WTC11 (cell line): Measurements from ENCODE around the gene PGGHG. TPM values are rescaled to one million over a fixed set of nuclear protein-coding genes. Genes with fewer than 3 reads are reported as not detected.

Experiments used
- ATAC-seq: fragments of 200-7000 bp; cut with Tn5 transposase; 2 replicates; pipeline ENCODE4 v1.10.0; 2021; ENCODE audit warnings: mild to moderate bottlenecking, moderate library complexity
- CTCF ChIA-PET: fragments of 300-600 bp; sonication (Branson Sonifier 250); formaldehyde crosslinking; loops from one replicate; lab custom pipeline; 2021; ENCODE audit warnings: antibody characterized with exemption; lab: Charles Lee
- POLR2A ChIA-PET: fragments of 350-600 bp; sonication (Branson Sonifier 250); formaldehyde crosslinking; loops from one replicate; lab custom pipeline; 2021; ENCODE audit warnings: antibody characterized with exemption; lab: Charles Lee
- DNase-seq: peaks from one replicate; pipeline ENCODE4 v3.0.0; 2021; ENCODE audit warnings: low spot score
- H3K27ac Mint-ChIP-seq: 2 replicates; pipeline ENCODE4 v1.8.0; 2021; ENCODE audit warnings: mixed read lengths
- H3K27me3 Mint-ChIP-seq: 2 replicates; pipeline ENCODE4 v1.8.0; 2021; ENCODE audit warnings: low read depth, mild to moderate bottlenecking, moderate library complexity, mixed read lengths
- H3K36me3 Mint-ChIP-seq: 2 replicates; pipeline ENCODE4 v1.8.0; 2021; ENCODE audit warnings: mixed read lengths
- H3K4me1 Mint-ChIP-seq: 2 replicates; pipeline ENCODE4 v1.8.0; 2022; ENCODE audit warnings: mixed read lengths
- H3K4me3 Mint-ChIP-seq: 2 replicates; pipeline ENCODE4 v1.8.0; 2021; ENCODE audit warnings: mild to moderate bottlenecking, moderate library complexity, mixed read lengths
- H3K9me3 Mint-ChIP-seq: 2 replicates; pipeline ENCODE4 v1.8.0; 2021; ENCODE audit warnings: mixed read lengths
- MYBL2 ChIP-seq: sonication (generic); formaldehyde crosslinking; IDR thresholded peaks from 2 replicates; pipeline ENCODE4 v1.8.1; 2023; ENCODE audit warnings: mild to moderate bottlenecking, moderate library complexity, missing genetic modification reagents
- NR1H2 ChIP-seq: sonication (generic); formaldehyde crosslinking; IDR thresholded peaks from 2 replicates; pipeline ENCODE4 v1.9.0; 2021; ENCODE audit warnings: mild to moderate bottlenecking, moderate library complexity, missing genetic modification reagents
- PRRX2 ChIP-seq: fragments of 250-450 bp; sonication (Bioruptor Pico); IDR thresholded peaks from 2 replicates; pipeline ENCODE4 v1.8.0; 2021; ENCODE audit warnings: mild to moderate bottlenecking
- RELA ChIP-seq: sonication (generic); formaldehyde crosslinking; IDR thresholded peaks from 2 replicates; pipeline ENCODE4 v1.8.1; 2022; ENCODE audit warnings: missing genetic modification reagents, mild to moderate bottlenecking, borderline replicate concordance
- SP1 ChIP-seq: sonication (generic); formaldehyde crosslinking; conservative IDR thresholded peaks from 2 replicates; pipeline ENCODE4 v1.8.1; 2022; ENCODE audit warnings: missing genetic modification reagents
- TCF7 ChIP-seq: sonication (generic); formaldehyde crosslinking; IDR thresholded peaks from 2 replicates; pipeline ENCODE4 v1.8.0; 2022; ENCODE audit warnings: mild to moderate bottlenecking, low read depth, missing genetic modification reagents, moderate library complexity
- TEAD1 ChIP-seq: sonication (generic); formaldehyde crosslinking; IDR thresholded peaks from 2 replicates; pipeline ENCODE4 v1.8.0; 2022; ENCODE audit warnings: mild to moderate bottlenecking, missing genetic modification reagents
- ZNF416 ChIP-seq: fragments of 250-450 bp; sonication (Bioruptor Pico); IDR thresholded peaks from 2 replicates; pipeline ENCODE4 v1.9.0; 2021; ENCODE audit warnings: mild to moderate bottlenecking, inconsistent platforms
- ZNF671 ChIP-seq: fragments of 250-450 bp; sonication (Bioruptor Pico); IDR thresholded peaks from 2 replicates; pipeline ENCODE4 v1.8.0; 2021; ENCODE audit warnings: mild to moderate bottlenecking
- total RNA-seq: library from RNA; stranded (reverse); gene quantifications from 3 replicates; pipeline ENCODE4 v1.2.3, GENCODE V29; 2021
- TF ChIP-seq, protein P1 (sequence below): fragments of 250-450 bp; sonication (Bioruptor Pico); IDR thresholded peaks from 2 replicates; pipeline ENCODE4 v1.8.0; 2021; ENCODE audit warnings: mild to moderate bottlenecking
- TF ChIP-seq, protein P2 (sequence below): fragments of 250-450 bp; sonication (Bioruptor Pico); IDR thresholded peaks from 2 replicates; pipeline ENCODE4 v1.9.0; 2021; ENCODE audit warnings: mild to moderate bottlenecking
- TF ChIP-seq, protein P3 (sequence below): sonication (generic); formaldehyde crosslinking; IDR thresholded peaks from 2 replicates; pipeline ENCODE4 v1.8.1; 2022; ENCODE audit warnings: mild to moderate bottlenecking, moderate library complexity, missing genetic modification reagents
- TF ChIP-seq, protein P4 (sequence below): sonication (generic); formaldehyde crosslinking; IDR thresholded peaks from 2 replicates; pipeline ENCODE4 v1.8.0; 2022; ENCODE audit warnings: mild to moderate bottlenecking, missing genetic modification reagents

PGGHG gene
- total RNA-seq, 1 experiment from 2014 or later, result 74.9 TPM

DNA sequence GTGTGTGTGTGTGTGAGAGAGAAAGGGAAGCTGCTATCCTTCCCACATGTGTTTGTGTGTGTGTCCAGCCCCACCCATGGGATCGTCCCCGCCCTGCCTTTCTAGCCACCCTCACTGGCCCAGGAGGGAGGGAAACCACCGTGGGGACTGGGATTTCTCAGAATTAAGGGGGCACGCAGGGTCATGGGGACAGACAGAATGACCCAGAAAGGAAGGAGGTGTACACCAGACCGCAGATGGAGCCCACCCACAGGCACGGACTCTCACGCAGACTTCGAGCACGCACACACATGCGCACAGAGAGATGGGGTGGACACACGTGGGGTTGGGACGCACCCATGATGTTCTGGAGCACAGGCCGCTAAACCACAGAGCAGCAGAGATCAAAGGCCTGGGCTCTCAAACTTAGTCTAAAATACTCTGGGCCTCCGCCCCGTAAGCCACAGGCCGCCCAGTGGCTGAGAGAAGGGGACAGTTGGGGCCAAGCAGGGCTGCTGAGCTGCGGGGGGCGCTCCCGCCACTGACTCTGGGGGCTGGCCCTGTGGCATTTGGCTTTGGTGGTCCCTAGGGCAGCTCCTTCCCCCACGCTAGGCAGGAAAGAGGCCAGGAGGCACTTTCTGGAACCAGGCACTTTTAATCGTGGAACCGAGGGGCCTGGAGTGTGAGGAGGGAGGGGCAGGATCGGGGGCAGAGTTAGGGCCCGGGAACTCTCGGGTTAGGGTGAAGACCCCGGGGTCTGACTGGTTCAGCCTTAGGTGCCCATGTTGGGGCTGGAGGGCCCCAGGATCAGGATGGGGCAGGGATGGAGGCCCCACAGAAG lies 8.9 kb downstream of the PGGHG start:
- H3K4me3 Mint-ChIP-seq, result no peak overlapping the region
- DNase-seq (peak; percentile 21), ATAC-seq (peak; percentile 7; the same call in 1 of the 2 replicates)
- H3K27ac Mint-ChIP-seq, result peak overlapping the region; percentile 96
- TF ChIP-seq TEAD1 (CRISPR knock-in tag) (no peak), RELA (no peak), PRRX2 (CRISPR knock-in tag) (no peak)
- peaks cover 6% of the 10 kb centered on the region; the same call in 1 of the 2 replicates for H3K36me3 Mint-ChIP-seq
- H3K9me3 Mint-ChIP-seq, result no peaks in the 10 kb centered on the region
- POLR2A ChIA-PET, result interaction anchor here (0.5 to 1.4 kb wide), 2 partner anchors 17 to 71 kb away, joined by 3 to 4 read pairs; no protein-coding TSS in a partner anchor
- H3K27me3 Mint-ChIP-seq, result no peaks in the 10 kb centered on the region
- CTCF ChIA-PET, result interaction anchor here (1.0 kb wide), 2 partner anchors 19 to 58 kb away, joined by 3 read pairs; no protein-coding TSS in a partner anchor
- H3K4me1 Mint-ChIP-seq, result peaks cover 33% of the 10 kb centered on the region

DNA sequence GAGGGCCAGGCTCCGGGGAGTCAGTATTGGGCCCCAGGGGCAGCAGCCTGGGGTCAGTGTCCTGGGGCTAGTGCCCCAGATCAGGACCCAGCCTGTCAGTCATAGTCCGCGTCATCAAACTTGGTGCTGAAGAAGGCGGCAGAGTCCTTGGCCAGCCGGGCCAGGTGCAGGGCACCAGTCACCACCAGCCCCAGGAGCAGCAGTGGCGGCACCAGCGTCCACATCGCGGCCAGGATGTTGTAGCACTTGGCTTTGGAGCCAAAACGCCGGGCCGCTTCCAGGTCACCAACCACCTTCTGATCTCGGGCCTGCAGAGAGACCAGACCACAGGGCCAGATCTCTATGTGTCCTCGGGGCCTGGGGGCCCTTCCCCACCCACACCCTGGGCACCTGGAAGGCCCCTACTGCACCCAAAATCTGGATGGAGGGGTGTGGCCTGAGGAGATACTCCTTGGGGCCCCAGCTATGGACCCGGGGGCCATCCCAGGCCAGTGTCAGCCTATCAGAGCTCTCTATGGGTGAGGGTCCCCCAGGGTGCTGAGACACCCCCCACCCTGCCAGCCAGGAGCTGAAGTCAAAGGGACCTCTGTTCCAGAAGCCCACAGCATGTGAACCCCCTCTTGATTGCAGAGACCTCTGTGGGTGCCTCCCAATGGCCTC lies 9.6 kb downstream of the PGGHG start:
- H3K27me3 Mint-ChIP-seq, result no peaks in the 10 kb centered on the region
- POLR2A ChIA-PET, result interaction anchor here (0.5 to 1.4 kb wide), 5 partner anchors 16 to 118 kb away, joined by 3 to 4 read pairs (median 3); no protein-coding TSS in a partner anchor
- TF ChIP-seq ZNF671 (CRISPR knock-in tag) (no peak), SP1 (CRISPR knock-in tag) (0 out of 2 replicates have a peak, but pooled peaks have one; percentile 45), MYBL2 (CRISPR knock-in tag) (no peak)
- TF ChIP-seq, protein P1, sequence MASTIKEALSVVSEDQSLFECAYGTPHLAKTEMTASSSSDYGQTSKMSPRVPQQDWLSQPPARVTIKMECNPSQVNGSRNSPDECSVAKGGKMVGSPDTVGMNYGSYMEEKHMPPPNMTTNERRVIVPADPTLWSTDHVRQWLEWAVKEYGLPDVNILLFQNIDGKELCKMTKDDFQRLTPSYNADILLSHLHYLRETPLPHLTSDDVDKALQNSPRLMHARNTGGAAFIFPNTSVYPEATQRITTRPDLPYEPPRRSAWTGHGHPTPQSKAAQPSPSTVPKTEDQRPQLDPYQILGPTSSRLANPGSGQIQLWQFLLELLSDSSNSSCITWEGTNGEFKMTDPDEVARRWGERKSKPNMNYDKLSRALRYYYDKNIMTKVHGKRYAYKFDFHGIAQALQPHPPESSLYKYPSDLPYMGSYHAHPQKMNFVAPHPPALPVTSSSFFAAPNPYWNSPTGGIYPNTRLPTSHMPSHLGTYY (CRISPR knock-in tag), result peak; percentile 13; the same call in 1 of the 2 replicates
- TF ChIP-seq, protein P2, sequence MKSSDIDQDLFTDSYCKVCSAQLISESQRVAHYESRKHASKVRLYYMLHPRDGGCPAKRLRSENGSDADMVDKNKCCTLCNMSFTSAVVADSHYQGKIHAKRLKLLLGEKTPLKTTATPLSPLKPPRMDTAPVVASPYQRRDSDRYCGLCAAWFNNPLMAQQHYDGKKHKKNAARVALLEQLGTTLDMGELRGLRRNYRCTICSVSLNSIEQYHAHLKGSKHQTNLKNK (CRISPR knock-in tag), result peak; percentile 50; the same call in 1 of the 2 replicates
- TF ChIP-seq, protein P3, sequence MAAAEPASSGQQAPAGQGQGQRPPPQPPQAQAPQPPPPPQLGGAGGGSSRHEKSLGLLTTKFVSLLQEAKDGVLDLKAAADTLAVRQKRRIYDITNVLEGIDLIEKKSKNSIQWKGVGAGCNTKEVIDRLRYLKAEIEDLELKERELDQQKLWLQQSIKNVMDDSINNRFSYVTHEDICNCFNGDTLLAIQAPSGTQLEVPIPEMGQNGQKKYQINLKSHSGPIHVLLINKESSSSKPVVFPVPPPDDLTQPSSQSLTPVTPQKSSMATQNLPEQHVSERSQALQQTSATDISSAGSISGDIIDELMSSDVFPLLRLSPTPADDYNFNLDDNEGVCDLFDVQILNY (CRISPR knock-in tag), result no peak
- CTCF ChIA-PET, result interaction anchor here (1.0 kb wide), 2 partner anchors 19 to 57 kb away, joined by 3 read pairs; no protein-coding TSS in a partner anchor
- ATAC-seq (no peak), DNase-seq (peak; percentile 24)
- no peak overlapping the region for H3K4me3 Mint-ChIP-seq
- H3K27ac Mint-ChIP-seq, result no peak overlapping the region
- no peaks in the 10 kb centered on the region for H3K9me3 Mint-ChIP-seq
- peaks cover 4% of the 10 kb centered on the region; the same call in 1 of the 2 replicates for H3K36me3 Mint-ChIP-seq
- peaks cover 41% of the 10 kb centered on the region for H3K4me1 Mint-ChIP-seq

DNA sequence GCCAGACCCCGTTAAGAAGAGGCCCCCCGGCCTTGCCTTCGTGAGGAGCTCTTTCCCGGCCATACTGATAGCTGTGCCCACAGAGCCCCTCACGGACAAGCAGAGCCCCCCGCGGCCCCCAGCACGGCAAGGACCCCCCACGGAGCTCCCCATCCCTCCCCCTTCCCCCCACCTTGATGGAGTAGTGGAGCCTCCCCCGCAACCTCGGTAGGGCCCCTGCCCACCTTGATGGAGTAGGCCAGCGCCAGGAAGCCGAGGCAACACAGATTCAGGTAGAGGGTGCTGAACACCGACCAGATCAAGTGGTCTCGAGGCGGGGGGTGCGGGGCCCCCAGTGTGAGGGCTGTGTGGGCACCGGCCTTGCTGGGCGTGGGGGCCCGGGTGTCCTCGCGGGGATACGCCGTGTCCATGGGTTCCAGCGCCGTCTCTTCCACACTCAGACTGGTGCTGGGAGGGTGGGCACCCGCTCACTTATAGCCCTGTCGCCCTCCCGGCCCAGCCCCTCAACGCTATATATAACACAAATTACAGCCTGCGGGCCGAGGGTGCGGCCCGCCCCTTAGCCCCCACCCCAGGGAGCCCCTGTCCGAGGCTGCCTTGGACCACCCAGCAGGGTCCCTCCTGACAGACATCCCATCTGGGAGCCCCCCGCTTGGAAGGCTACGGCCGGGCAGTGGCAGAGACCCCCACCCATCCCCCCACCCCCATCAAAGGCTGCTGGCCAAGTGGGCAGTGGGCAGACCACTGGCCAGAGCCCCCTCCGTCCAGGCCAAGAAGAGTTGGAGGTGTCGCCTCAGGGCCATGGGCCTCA lies 10.4 kb downstream of the PGGHG start, which contains the start of gene IFITM5:
Gene IFITM5 (minus strand): TSS at position 446 of the 811 bp plus-strand sequence. CDS start 36 bp downstream, at position 410.
- H3K4me1 Mint-ChIP-seq, result peaks cover 46% of the 10 kb centered on the region
- H3K9me3 Mint-ChIP-seq, result no peaks in the 10 kb centered on the region
- peak; percentile 10 for DNase-seq
- no peak within 1 kb of the TSS for H3K4me3 Mint-ChIP-seq
- H3K27ac Mint-ChIP-seq, result peak within 1 kb of the TSS; percentile 57; the same call in 1 of the 2 replicates
- POLR2A ChIA-PET, result interaction anchor here (0.7 to 1.4 kb wide), 5 partner anchors 17 to 117 kb away, joined by 3 to 4 read pairs (median 4); partner anchors contain the start of gene NLRP6
- TF ChIP-seq NR1H2, result no peak
- TF ChIP-seq, protein P4, sequence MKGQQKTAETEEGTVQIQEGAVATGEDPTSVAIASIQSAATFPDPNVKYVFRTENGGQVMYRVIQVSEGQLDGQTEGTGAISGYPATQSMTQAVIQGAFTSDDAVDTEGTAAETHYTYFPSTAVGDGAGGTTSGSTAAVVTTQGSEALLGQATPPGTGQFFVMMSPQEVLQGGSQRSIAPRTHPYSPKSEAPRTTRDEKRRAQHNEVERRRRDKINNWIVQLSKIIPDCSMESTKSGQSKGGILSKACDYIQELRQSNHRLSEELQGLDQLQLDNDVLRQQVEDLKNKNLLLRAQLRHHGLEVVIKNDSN (CRISPR knock-in tag), result no peak
- TF ChIP-seq TCF7 (CRISPR knock-in tag), result no peak
- TF ChIP-seq ZNF416 (CRISPR knock-in tag), result peak; percentile 13; the same call in 1 of the 2 replicates
- CTCF ChIA-PET, result interaction anchor here (1.0 to 2.6 kb wide), 5 partner anchors 10 to 65 kb away, joined by 3 to 23 read pairs (median 5); no protein-coding TSS in a partner anchor
- ATAC-seq, result no peak
- H3K36me3 Mint-ChIP-seq, result no peaks in the 10 kb centered on the region
- no peaks in the 10 kb centered on the region for H3K27me3 Mint-ChIP-seq
